Left lobe of liver (tissue), 2 donors: ENCODE data around the gene CALCOCO1. TPM values are rescaled to one million over a fixed set of nuclear protein-coding genes. Genes with fewer than 3 reads are reported as not detected.
"Not testable (repeated sequence)": the region's sequence is repeated elsewhere in the genome, so short reads cannot be mapped to it uniquely, and the experiment has no call there.

Experiments
- ATAC-seq: fragments of 200-7000 bp; cut with Tn5 transposase; one replicate; pipeline ENCODE4 v1.9.1; 2020; ENCODE audit warnings: mild to moderate bottlenecking, moderate library complexity
- DNase-seq: peaks from one replicate; pipeline ENCODE4 v3.0.0-alpha.2; 2020; ENCODE audit warnings: low spot score
- total RNA-seq: library from RNA; stranded (reverse); gene quantifications from one replicate; pipeline ENCODE4 v1.2.1, GENCODE V29; 2021
- donor health status: DM: no; HTN: no; CAD: no; lungs with moderate emphysema.
- donor health status: DM: no; HTN: yes; CAD: no.

CALCOCO1 gene, protein sequence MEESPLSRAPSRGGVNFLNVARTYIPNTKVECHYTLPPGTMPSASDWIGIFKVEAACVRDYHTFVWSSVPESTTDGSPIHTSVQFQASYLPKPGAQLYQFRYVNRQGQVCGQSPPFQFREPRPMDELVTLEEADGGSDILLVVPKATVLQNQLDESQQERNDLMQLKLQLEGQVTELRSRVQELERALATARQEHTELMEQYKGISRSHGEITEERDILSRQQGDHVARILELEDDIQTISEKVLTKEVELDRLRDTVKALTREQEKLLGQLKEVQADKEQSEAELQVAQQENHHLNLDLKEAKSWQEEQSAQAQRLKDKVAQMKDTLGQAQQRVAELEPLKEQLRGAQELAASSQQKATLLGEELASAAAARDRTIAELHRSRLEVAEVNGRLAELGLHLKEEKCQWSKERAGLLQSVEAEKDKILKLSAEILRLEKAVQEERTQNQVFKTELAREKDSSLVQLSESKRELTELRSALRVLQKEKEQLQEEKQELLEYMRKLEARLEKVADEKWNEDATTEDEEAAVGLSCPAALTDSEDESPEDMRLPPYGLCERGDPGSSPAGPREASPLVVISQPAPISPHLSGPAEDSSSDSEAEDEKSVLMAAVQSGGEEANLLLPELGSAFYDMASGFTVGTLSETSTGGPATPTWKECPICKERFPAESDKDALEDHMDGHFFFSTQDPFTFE
- 43.8 TPM for total RNA-seq

- ATAC-seq, result peak; percentile 99
- DNase-seq, result peak; percentile 98
Observed at GRCh38 chr12:53727310-53728041, at the start of gene CALCOCO1. CALCOCO1 (minus strand) TSS chr12:53727452; CDS start chr12:53725242, 2,210 bp downstream.

DNA sequence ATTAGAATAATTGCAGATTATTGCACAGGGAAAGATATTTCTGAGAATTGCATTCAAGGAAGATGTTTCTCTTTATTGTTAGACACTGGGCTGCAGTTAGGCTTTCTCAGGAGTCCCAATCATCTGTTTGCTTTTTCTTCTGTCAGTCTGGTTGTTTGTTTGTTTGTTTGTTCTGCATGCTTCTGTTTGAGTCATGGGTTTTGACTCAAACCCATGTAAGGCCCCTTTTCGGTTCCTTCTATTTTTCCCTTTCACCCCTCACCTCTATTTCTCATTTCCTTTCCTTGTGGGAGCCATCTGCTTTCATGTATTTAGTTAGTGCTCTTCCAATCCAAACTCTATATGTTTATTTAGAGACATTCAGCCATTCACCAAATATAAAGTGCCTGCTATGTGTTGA, 49.6 kb upstream of the CALCOCO1 start:
- DNase-seq (no peak), ATAC-seq (no peak)

DNA sequence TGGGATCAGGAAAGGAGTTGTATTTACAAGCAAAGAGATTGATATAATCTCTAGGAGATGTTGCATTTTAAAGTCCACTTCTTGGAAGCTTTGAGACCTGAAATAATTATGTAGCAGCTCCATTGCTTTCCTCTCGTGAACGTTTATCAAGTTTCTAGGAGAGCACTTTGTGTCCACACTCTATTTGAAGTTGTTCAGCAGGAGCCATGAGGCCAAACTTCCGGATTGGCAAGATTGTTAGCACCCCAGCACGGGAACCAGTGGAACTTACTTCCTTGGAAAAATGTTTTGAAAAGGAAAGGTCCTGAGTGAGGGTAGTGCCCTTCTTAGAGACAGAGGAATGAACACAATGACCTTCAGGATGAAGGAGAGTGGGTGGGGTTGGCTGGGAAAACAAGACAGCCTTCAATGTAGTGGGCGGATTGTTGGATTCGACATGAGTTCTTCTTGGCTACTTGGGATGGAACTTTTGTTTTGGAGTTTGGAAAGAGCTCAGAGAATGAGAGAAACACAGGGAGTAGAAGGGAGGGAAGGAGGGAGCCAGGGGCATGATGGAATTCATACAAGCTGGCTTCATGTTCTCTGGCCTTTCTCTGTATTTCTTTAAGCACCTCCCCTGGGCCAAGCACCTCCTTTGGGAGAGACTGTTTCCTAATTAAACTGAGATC, 48.4 kb upstream of the CALCOCO1 start:
- ATAC-seq, result no peak
- DNase-seq, result no peak

DNA sequence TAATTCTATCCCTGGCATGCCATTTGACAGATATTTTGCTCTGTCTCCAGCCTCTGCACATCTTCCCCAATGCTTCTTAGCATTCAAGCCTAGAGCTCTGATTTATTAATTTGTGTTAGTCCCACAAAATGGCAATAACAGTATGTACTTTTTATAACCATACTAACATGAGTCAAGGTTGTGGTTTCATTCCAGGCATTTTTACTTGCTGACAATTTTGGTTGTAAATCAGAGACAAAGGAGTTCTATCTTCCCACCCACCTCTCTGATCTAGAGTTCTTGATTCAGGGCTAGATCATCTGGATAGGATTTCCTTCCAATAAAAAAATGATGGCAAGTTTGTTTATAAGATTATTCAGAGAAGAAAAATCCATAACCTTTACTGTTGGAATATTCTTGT, 43.0 kb upstream of the CALCOCO1 start:
- ATAC-seq, result no peak

DNA sequence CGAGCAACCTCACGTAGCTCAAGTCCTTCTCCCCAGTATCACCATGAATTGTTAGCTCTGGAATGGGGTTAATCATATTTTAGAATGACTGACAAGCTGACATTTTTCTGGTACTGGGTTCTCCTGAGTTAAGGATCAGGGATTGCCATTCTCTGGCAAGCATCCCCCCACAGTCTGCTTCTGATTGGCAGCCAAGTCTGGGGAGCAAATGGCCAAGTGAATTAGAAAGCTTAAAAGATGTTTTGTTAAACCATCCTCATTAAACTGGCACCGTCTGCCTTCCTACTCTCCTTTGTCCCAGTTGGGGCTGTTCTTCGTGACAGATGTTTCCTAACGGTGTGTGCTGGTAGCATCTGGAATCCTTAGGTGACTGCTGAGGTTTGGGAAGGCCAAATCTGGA, 41.7 kb upstream of the CALCOCO1 start:
- no peak for DNase-seq
- no peak for ATAC-seq

More for the DNA sequence above, 43.0 kb upstream of the CALCOCO1 start:
- DNase-seq, result no peak

DNA sequence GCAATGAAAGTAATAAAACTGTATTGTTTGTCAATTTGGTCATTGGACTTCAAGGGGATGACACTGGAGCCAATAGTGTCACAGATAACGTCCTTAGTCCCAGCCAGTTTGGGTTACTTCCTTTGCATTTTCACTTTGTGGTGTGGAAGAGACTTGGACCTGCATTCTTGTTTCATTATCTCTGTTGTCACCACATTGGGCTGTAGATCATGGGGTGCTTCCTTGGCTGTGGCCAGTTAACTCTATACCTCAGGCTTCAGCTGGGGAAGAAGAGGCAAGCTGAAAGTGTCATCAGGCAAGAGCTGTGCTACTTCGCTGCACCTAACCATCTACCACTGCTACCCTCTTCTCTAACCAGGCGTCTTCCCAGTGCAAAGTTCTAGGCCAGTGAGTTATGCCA, 39.6 kb upstream of the CALCOCO1 start:
- no peak for ATAC-seq
- DNase-seq, result no peak

- ATAC-seq (no peak), DNase-seq (no peak)
Observed at GRCh38 chr12:53765891-53766290, 38.6 kb upstream of the CALCOCO1 start.

DNA sequence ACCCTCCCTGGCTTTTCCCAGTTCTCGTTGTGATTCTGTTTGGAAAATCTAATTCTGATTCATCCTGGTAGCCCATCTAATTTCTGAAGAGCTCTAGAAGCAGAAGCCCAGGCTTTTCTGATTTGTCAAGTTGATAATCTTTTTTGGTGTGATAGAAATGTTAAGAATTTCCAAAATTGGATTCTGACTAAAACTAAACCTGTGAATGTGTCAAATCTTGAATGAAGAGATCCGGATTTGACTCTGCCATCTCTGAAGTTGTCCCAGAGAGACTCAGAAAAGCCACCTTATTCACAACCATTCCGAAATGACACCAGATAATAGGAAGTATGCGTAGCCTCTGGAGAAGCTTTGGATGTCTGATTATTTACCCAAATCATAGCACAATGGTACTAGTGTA, 37.4 kb upstream of the CALCOCO1 start:
- DNase-seq, result no peak
- ATAC-seq, result no peak

DNA sequence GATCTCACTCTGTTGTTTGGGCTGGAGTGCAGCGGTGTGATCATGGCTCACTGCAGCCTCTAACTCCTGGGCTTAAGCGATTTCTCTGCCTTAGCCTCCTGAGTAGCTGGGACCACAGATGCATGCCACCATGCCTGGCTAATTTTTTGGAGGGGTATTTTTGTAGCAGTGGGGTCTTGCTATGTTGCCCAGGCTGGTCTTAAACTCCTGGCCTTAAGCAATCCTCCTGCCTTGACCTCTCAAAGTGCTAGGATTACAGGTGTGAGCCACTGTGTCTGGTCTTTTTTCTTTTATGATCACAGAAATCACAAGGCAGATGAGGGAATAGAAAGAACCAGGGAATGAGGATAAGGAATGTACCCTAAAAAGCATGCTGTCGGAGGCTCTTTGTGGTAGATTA, 35.5 kb upstream of the CALCOCO1 start:
- not testable (repeated sequence) for ATAC-seq, DNase-seq

DNA sequence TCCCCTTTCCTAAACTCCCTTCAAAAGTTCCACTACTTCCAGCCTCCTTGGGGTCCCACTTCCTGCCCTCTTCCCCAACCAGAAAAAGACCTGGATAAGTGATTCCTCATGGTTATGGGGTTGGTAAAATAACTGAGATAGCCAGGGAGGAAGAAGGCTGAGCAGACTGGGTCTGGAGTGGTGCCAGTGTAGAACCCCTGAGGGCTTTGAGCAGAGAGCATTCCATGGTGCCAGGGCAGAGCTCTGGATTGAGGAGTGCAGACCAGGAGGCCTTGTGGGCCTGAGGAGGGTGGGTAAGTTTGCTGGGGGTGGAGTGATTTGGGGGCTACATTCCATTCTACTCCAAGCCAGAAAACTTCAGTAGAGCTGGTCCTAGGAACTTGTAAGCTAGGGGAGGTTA, 34.1 kb upstream of the CALCOCO1 start:
- no peak for DNase-seq
- ATAC-seq, result no peak

GRCh38 chr12:53759261-53759660, 32.0 kb upstream of the CALCOCO1 start:
- DNase-seq (no peak), ATAC-seq (no peak)

DNA sequence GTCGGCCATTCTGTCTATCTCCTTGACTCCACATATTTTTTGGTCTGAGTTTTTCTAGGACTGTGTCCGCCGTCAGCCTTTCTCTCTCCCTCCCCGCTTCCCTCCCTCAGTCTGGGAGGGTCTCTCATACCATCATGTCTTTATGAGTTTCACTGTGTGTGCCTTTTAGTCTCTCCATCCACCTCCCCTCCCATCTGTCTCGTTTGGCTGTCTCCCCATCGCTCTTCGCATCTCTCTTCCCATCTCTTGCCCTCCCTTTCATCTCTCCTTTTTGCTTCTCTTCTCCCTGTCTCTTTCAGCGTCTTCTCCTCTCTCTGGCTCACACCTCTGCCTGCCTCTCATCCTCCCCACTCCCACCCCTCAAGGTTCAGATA, 31.5 kb upstream of the CALCOCO1 start:
- no peak for DNase-seq
- no peak for ATAC-seq

DNA sequence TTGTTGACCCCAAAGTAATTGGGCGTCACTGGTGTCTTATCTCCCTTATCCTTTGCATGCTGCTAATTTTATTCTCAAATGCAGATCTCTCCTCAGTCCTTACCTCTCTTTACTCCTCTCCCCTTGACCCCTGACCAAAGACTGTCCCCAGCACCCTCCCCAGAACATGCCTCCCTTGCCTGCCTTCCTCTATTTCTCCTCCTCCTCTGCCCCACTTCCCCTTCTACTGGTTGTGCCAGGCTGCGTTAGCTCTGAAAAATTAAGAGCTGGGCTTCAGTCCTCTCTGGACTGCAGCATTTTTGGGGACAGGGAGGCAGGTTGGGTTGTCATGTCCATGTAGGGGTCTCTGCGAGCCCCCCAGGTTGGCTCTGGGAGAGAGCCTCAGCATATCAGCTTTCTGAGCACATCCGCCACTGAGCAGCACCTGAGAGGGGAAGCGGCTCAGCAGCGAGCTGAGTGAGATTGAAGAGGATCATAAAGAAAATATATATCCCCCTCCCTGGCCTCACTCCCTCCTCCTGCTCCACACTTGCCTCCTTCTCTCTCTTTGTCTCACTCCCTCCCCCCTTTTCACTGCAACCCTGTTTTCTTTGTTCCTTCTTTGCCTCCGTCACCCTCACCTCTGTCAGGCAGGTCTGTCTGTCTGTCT, 31.0 kb upstream of the CALCOCO1 start:
- ATAC-seq (no peak), DNase-seq (no peak)

DNA sequence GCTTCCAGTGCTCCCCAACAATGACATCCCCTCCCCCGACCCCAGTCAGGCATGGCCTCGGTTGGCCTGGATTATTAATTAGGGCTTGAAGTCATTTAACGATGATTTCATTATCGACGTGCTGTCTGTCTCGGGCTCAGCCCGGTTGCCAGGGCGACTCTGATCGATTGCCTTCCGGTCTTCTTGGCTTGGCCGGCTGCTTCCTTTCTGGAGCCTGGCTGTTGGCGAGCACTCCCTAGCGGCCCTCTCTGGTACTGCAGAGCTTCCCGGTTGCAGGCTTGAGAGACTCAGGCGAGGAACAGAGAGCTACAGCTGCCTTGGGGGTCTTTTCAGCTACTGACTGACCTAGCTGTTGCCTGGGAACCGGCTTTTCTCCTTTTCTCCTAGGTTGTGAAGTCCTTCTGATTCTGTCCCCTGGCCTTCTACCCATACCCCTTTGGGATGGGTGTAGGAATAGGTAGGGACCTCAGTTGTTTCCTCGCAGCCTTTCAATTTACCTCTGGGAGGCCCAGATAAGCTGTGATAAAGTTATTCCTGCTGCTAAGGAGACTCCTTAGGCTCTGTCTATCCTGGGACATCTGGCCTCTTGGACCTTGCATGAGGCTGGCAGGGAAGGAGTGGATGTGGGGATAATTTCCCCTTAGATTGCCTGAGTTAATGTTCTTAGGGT, 30.0 kb upstream of the CALCOCO1 start:
- peak; percentile 97 for ATAC-seq

GRCh38 chr12:53756300-53757100, 29.2 kb upstream of the CALCOCO1 start:
- ATAC-seq, result peak; percentile 4
- no peak for DNase-seq

More for the DNA sequence above, 30.0 kb upstream of the CALCOCO1 start:
- DNase-seq, result peak; percentile 85

- DNase-seq (no peak), ATAC-seq (no peak)
Observed at GRCh38 chr12:53755893-53756292, 28.6 kb upstream of the CALCOCO1 start.

DNA sequence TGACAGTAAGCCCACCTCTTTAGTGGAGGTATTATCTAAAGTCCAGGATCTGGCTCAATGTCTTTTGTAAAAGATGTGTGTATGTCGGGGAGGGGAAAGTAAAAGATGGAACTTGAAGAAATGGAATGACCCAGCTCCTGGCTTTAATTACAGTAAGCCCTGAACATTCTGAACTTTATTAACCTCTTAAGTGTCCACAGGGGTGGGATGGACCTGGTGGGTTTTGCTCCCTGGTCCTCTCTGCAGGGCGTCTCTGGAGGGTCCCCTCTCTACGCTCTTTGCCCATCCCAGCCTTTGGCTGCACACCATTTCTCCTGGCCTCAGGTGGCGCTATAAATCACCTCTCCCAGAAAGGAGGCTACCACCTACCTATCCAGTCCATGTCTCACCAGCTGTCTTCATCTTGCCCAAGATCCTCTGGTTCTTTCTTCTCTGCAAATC, 28.2 kb upstream of the CALCOCO1 start:
- DNase-seq (no peak), ATAC-seq (no peak)

DNA sequence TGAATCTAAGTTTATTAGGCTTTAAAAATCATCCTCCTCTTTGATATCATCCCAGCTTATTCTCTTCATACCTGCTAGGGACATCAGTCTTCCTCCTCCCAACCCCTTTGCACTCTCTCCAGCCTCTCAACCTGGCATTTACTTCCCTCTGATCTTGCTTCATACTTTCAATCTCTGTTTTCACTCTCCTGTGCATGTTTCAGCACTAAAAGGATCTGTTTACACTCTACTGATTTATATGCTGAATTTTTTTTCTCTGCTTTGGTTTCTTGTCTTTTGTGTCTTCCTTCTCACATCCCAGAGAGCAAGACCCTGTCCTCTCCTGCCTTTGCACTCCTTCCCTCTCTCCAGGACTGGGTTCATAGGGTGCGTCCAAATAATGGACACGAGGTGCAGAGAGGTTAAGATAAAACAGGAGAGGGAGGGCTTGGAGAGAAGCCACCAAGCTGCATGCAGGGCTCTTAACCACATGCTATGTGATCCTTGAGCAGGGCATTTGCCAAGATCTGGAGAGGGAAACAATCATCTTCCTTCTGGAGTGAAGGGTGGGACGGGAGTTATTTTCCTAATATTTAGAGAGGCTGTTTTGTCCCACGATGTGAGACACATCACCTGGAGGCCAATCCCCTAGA, 27.5 kb upstream of the CALCOCO1 start:
- ATAC-seq (no peak), DNase-seq (no peak)

- no peak for DNase-seq
- ATAC-seq, result no peak
Observed at GRCh38 chr12:53754188-53754585, 26.9 kb upstream of the CALCOCO1 start.
